ENCODE results near the gene CEP85L. TPM values are rescaled to one million over a fixed set of nuclear protein-coding genes. Genes with fewer than 3 reads are reported as not detected.

The CEP85L gene
- total and polyA plus RNA-seq, 2 experiments from 2014 or later = 9.1 to 10.1 TPM

DNA sequence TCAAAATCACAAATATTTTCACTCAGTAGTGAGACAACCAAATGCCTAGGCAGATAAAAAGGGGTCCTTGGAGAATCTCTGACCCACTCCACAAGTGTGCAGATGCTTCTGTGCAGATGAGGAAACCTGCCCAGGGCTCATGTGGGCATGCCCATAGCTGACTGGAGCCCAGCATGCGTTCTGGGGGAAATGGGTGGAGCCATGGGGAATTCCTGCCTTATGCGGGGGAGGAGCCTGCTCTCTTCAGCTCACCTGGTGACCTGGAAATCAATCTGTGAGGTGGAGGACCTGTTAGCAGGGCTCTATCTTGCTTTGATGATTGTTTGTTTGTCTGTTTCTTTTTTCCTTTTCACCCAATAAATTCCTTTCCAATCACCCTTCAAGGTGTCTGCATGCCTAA, 126.7 kb downstream of the CEP85L start:
- H4K20me1 ChIP-seq (replicated peaks; ENCODE audit: insufficient read depth) = no peaks in the 10 kb centered on the region
- Mint-ChIP-seq H3K9me3 (no peaks in the 10 kb centered on the region), H3K4me1 (peaks cover 10% of the 10 kb centered on the region), H3K27ac (no peak overlapping the region), H3K27me3 (ENCODE audit: insufficient read depth, low read depth, poor library complexity) (peaks cover 4% of the 10 kb centered on the region), H3K4me3 (no peak overlapping the region), H3K36me3 (ENCODE audit: low read depth) (no peaks in the 10 kb centered on the region)
- H3K27ac ChIP-seq (ENCODE audit: low read depth) = no peak overlapping the region
- H3K27me3 ChIP-seq (ENCODE audit: insufficient read depth) = no peaks in the 10 kb centered on the region
- no peaks in the 10 kb centered on the region for H3F3A ChIP-seq (replicated peaks; ENCODE audit: low read depth)
- no peak for TF ChIP-seq ZNF114 (CRISPR knock-in tag; IDR thresholded peaks at IDR 0.05)
- TF ChIP-seq ETS1 (IDR thresholded peaks at IDR 0.05) = no peak
- no peak for TF ChIP-seq CTCF (conservative IDR thresholded peaks at IDR 0.05; ENCODE audit: low read depth in 2 of 2)
- no peak for TF ChIP-seq ZNF462 (CRISPR knock-in tag; IDR thresholded peaks at IDR 0.05)
- TF ChIP-seq, protein P1, sequence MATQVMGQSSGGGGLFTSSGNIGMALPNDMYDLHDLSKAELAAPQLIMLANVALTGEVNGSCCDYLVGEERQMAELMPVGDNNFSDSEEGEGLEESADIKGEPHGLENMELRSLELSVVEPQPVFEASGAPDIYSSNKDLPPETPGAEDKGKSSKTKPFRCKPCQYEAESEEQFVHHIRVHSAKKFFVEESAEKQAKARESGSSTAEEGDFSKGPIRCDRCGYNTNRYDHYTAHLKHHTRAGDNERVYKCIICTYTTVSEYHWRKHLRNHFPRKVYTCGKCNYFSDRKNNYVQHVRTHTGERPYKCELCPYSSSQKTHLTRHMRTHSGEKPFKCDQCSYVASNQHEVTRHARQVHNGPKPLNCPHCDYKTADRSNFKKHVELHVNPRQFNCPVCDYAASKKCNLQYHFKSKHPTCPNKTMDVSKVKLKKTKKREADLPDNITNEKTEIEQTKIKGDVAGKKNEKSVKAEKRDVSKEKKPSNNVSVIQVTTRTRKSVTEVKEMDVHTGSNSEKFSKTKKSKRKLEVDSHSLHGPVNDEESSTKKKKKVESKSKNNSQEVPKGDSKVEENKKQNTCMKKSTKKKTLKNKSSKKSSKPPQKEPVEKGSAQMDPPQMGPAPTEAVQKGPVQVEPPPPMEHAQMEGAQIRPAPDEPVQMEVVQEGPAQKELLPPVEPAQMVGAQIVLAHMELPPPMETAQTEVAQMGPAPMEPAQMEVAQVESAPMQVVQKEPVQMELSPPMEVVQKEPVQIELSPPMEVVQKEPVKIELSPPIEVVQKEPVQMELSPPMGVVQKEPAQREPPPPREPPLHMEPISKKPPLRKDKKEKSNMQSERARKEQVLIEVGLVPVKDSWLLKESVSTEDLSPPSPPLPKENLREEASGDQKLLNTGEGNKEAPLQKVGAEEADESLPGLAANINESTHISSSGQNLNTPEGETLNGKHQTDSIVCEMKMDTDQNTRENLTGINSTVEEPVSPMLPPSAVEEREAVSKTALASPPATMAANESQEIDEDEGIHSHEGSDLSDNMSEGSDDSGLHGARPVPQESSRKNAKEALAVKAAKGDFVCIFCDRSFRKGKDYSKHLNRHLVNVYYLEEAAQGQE (IDR thresholded peaks at IDR 0.05; ENCODE audit: unreplicated experiment) = no peak
- TF ChIP-seq POLR2AphosphoS5 (IDR thresholded peaks at IDR 0.05; ENCODE audit: low read depth) = no peak
- TF ChIP-seq STAT1 (IDR thresholded peaks at IDR 0.05; ENCODE audit: unreplicated experiment) = no peak
- TF ChIP-seq EZH2phosphoT487 (IDR thresholded peaks at IDR 0.05; ENCODE audit: unreplicated experiment) = no peak
- no peak for TF ChIP-seq CREB1 (CRISPR knock-in tag; IDR thresholded peaks at IDR 0.05; ENCODE audit: low read depth)
- TF ChIP-seq JUNB (IDR thresholded peaks at IDR 0.05; ENCODE audit: unreplicated experiment) = no peak
- no peak for TF ChIP-seq NANOG (IDR thresholded peaks at IDR 0.05; ENCODE audit: borderline replicate concordance)
- TF ChIP-seq EZH2 (IDR thresholded peaks at IDR 0.05; ENCODE audit: low read depth, unreplicated experiment) = no peak
- no peak for TF ChIP-seq ZNF331 (CRISPR knock-in tag; IDR thresholded peaks at IDR 0.05; ENCODE audit: low read depth)
- DNase-seq (ENCODE audit: low spot score) (peak; percentile 59), ATAC-seq (peak; percentile 77)
- H3K4me1 ChIP-seq (ENCODE audit: insufficient read depth) = no peaks in the 10 kb centered on the region
- no peak overlapping the region for H3K4me3 ChIP-seq
- H3K4me2 ChIP-seq = no peak overlapping the region
- H3K79me2 ChIP-seq (replicated peaks; ENCODE audit: insufficient read depth) = no peaks in the 10 kb centered on the region
- 0 out of 2 replicates have a peak, but pooled peaks cover 4% of the 10 kb centered on the region for H3K9me2 ChIP-seq (ENCODE audit: insufficient read depth)
- H2AFZ ChIP-seq = no peak overlapping the region
- no peaks in the 10 kb centered on the region for H3K36me3 ChIP-seq (ENCODE audit: insufficient read depth)
